ENCODE results near the gene DIS3L2. TPM values are rescaled to one million over a fixed set of nuclear protein-coding genes. Genes with fewer than 3 reads are reported as not detected.

The DIS3L2 gene
- total and polyA plus RNA-seq, 2 of the 8 experiments (the other 6 are each of a cell fraction or from before 2014, with no cell fraction given) = 11.5 to 21.6 TPM

GRCh38 chr2:232343821-232344220, 382.3 kb downstream of the DIS3L2 start:
- DNase-seq (ENCODE audit: low read depth in 1 of 2, low spot score in 2 of 2) (no peak), FAIRE-seq (no peak)
- H3K27me3 ChIP-seq (replicated peaks in 1 of 4; ENCODE audit: control insufficient read depth in 3 of 4, extremely low read depth in 1 of 4, insufficient read depth in 3 of 4, low read length in 3 of 4) = peaks cover 0 to 3% (median 0%) of the 10 kb centered on the region in 4 experiments; a peak in 2 of 7 replicates
- no peaks in the 10 kb centered on the region for H3K79me2 ChIP-seq (ENCODE audit: control insufficient read depth in 1 of 2, insufficient read depth in 2 of 2, low read length in 2 of 2)
- TF ChIP-seq RXRA (IDR thresholded peaks at IDR 0.05; ENCODE audit: insufficient read depth, low read depth, low read length) = no peak
- no peak for TF ChIP-seq CEBPB (IDR thresholded peaks at IDR 0.05; ENCODE audit: low read depth, low read length)
- no peak for TF ChIP-seq POLR2A (IDR thresholded peaks at IDR 0.05; ENCODE audit: control extremely low read depth in 1 of 2, low read depth in 2 of 2, low read length in 2 of 2)
- TF ChIP-seq KDM4A (IDR thresholded peaks at IDR 0.05; ENCODE audit: low read depth, low read length, severe bottlenecking) = no peak
- CTCF ChIA-PET (ENCODE audit: partially characterized antibody) = interaction anchor here (0.8 to 2.7 kb wide), 5 partner anchors 9 to 42 kb away, joined by 3 to 13 read pairs (median 6); no protein-coding TSS in a partner anchor
- no peaks in the 10 kb centered on the region for H4K20me1 ChIP-seq (replicated peaks in 1 of 2; ENCODE audit: control insufficient read depth in 1 of 2, insufficient read depth in 2 of 2, low read length in 2 of 2)
- H2BK15ac ChIP-seq (ENCODE audit: low read length) = no peak overlapping the region
- H3K36me3 ChIP-seq (ENCODE audit: control insufficient read depth in 2 of 4, insufficient read depth in 4 of 4, low read length in 3 of 4) = no peaks in the 10 kb centered on the region
- no peaks in the 10 kb centered on the region for H3K4me1 ChIP-seq (replicated peaks in 1 of 4; ENCODE audit: control insufficient read depth in 3 of 4, insufficient read depth in 4 of 4, low read length in 3 of 4)
- no peak overlapping the region for H2BK12ac ChIP-seq (ENCODE audit: low read depth, low read length)
- POLR2A ChIA-PET (ENCODE audit: partially characterized antibody) = no interaction called here
- H2AK5ac ChIP-seq (ENCODE audit: low read depth, low read length) = no peak overlapping the region
- 90% methylated on average over 6 of the region's 6 CpGs; no CpG with 5 or more reads in 1 of the 2 experiments for WGBS, 2 experiments (ENCODE audit: extremely low coverage in 1 of 2, insufficient coverage in 1 of 2, insufficient read length in 1 of 2, insufficient replicate concordance in 2 of 2, low coverage in 1 of 2, low lambda C conversion rate in 2 of 2, missing lambda C conversion rate in 1 of 2)
- no peak overlapping the region for H3K56ac ChIP-seq (replicated peaks; ENCODE audit: insufficient read length, low read depth, low read length)
- no peak overlapping the region for H3K27ac ChIP-seq (ENCODE audit: low read depth, low read length)
- no peaks in the 10 kb centered on the region for H3K9me3 ChIP-seq (ENCODE audit: insufficient read depth in 2 of 2, low read depth in 1 of 2, low read length in 1 of 2)
- H3K23ac ChIP-seq (ENCODE audit: insufficient read length) = no peak overlapping the region
- H3K4ac ChIP-seq (replicated peaks; ENCODE audit: insufficient read length, low read depth, low read length) = no peak overlapping the region
- H3K18ac ChIP-seq (ENCODE audit: extremely low read depth, low read length) = no peak overlapping the region
- H3K79me1 ChIP-seq (ENCODE audit: low read depth, low read length) = no peaks in the 10 kb centered on the region
- H3K9ac ChIP-seq (replicated peaks in 1 of 4; ENCODE audit: extremely low read depth in 1 of 4, low read depth in 3 of 4, low read length in 3 of 4) = no peak overlapping the region
- no peak overlapping the region for H4K91ac ChIP-seq (replicated peaks; ENCODE audit: insufficient read length, low read length)
- H3K14ac ChIP-seq (ENCODE audit: insufficient read length) = no peak overlapping the region
- no peak overlapping the region for H3K4me2 ChIP-seq (ENCODE audit: insufficient read depth in 1 of 2, low read depth in 2 of 2, low read length in 2 of 2)
- no peak overlapping the region for H2AFZ ChIP-seq (ENCODE audit: low read length)
- H3K4me3 ChIP-seq (ENCODE audit: extremely low read depth in 1 of 4, insufficient read depth in 2 of 4, low read depth in 3 of 4, low read length in 4 of 4) = no peak overlapping the region
- no peak overlapping the region for H4K5ac ChIP-seq (ENCODE audit: insufficient read length, low read depth, low read length)
- H4K8ac ChIP-seq (ENCODE audit: extremely low read depth, insufficient read depth, low read length) = no peak overlapping the region
- no peak overlapping the region for H2BK20ac ChIP-seq (ENCODE audit: low read length)
- H3K23me2 ChIP-seq (ENCODE audit: low read depth, low read length) = no peaks in the 10 kb centered on the region
- no peak overlapping the region for H2BK5ac ChIP-seq (ENCODE audit: low read depth, low read length)
- H2BK120ac ChIP-seq (replicated peaks; ENCODE audit: low read depth, low read length) = no peak overlapping the region

Data from H1 (cell line).